B cell (primary cell): Measurements from ENCODE around the gene SETD6. TPM values are rescaled to one million over a fixed set of nuclear protein-coding genes. Genes with fewer than 3 reads are reported as not detected.

Experiments
- ATAC-seq: fragments of 200-7000 bp; cut with Tn5 transposase; one replicate; pipeline ENCODE4 v1.10.0; 2021; ENCODE audit warnings: low read depth, mild to moderate bottlenecking, moderate number of reproducible peaks, moderate library complexity
- CTCF ChIA-PET: fragments of 350-600 bp; sonication (Branson Sonifier 250); formaldehyde crosslinking; loops from one replicate; lab custom pipeline; 2021; ENCODE audit warnings: antibody characterized with exemption, inconsistent platforms; lab: Charles Lee
- POLR2A ChIA-PET: fragments of 350-600 bp; sonication (Branson Sonifier 250); formaldehyde crosslinking; loops from one replicate; lab custom pipeline; 2021; ENCODE audit warnings: antibody characterized with exemption; lab: Charles Lee
- DNase-seq: peaks from one replicate; pipeline ENCODE4 v3.0.0; 2013
- H2AFZ ChIP-seq: 2 replicates; pipeline ENCODE4 v1.6.1; 2012; ENCODE audit warnings: mild to moderate bottlenecking, low read depth, low read length; ENCODE audit not compliant: insufficient read depth, poor library complexity, severe bottlenecking
- H3K27ac ChIP-seq, 2 donors: 1 replicate in 1 of 2; 2 replicates in 1 of 2; pipeline ENCODE4 v1.5.1; 2012 to 2013; ENCODE audit warnings: low read length in 2 of 2, mild to moderate bottlenecking in 2 of 2, moderate library complexity in 1 of 2
- H3K27me3 ChIP-seq, 4 experiments: fragments of 200-600 bp in 1 of 4; sonication (generic) in 1 of 4; replicated peaks in 1 of 4; 1 replicate in 2 of 4; 2 replicates in 2 of 4; pipeline versions ENCODE4 v1.6.1 to v1.7.0; 2013 to 2016; ENCODE audit warnings: low read length in 3 of 4, mild to moderate bottlenecking in 2 of 4, mixed read lengths in 1 of 4, moderate library complexity in 1 of 4; ENCODE audit not compliant: insufficient read depth in 4 of 4, control insufficient read depth in 3 of 4; ENCODE audit errors: control extremely low read depth in 1 of 4
- H3K36me3 ChIP-seq, 2 experiments: replicated peaks in 1 of 2; 1 replicate in 1 of 2; 2 replicates in 1 of 2; pipeline versions ENCODE4 v1.6.1 to v1.7.1; 2013; ENCODE audit warnings: low read length in 1 of 2; ENCODE audit not compliant: insufficient read depth in 2 of 2, control insufficient read depth in 1 of 2; ENCODE audit errors: control extremely low read depth in 1 of 2, extremely low read depth in 1 of 2
- H3K4me1 ChIP-seq, 2 donors: fragments of 200-600 bp in 1 of 2; sonication (generic) in 1 of 2; 1 replicate in 1 of 2; 2 replicates in 1 of 2; pipeline versions ENCODE4 v1.5.1 to v1.6.1; 2013 to 2017; ENCODE audit warnings: low read length in 2 of 2; ENCODE audit not compliant: control insufficient read depth in 2 of 2, insufficient read depth in 2 of 2
- H3K4me2 ChIP-seq: replicated peaks from 2 replicates; pipeline ENCODE3; 2012; ENCODE audit warnings: mild to moderate bottlenecking, low read depth, low read length; ENCODE audit not compliant: poor library complexity, severe bottlenecking
- H3K4me3 ChIP-seq, 5 experiments: fragments of 200-600 bp in 1 of 5; sonication (generic) in 1 of 5; 1 replicate in 3 of 5; 2 replicates in 2 of 5; pipeline versions ENCODE4 v1.5.1 to v1.7.0; 2011 to 2016; ENCODE audit warnings: low read length in 4 of 5, mild to moderate bottlenecking in 4 of 5, low read depth in 2 of 5, control low read depth in 1 of 5, moderate library complexity in 1 of 5; ENCODE audit not compliant: insufficient read depth in 1 of 5; ENCODE audit errors: control extremely low read depth in 1 of 5, extremely low read depth in 1 of 5
- H3K79me2 ChIP-seq: fragments of 200-600 bp; sonication (generic); one replicate; pipeline ENCODE4 v1.6.0; 2016; ENCODE audit warnings: low read length; ENCODE audit not compliant: control insufficient read depth, insufficient read depth
- H3K9ac ChIP-seq: fragments of 200-600 bp; sonication (generic); 2 replicates; pipeline ENCODE4 v1.6.1; 2017; ENCODE audit warnings: mild to moderate bottlenecking, low read length, moderate library complexity
- H3K9me3 ChIP-seq, 3 donors: one replicate each; pipeline versions ENCODE4 v1.6.1 to v1.7.1; 2013; ENCODE audit warnings: low read length in 2 of 3; ENCODE audit not compliant: control insufficient read depth in 2 of 3, insufficient read depth in 1 of 3; ENCODE audit errors: control extremely low read depth in 1 of 3
- H4K20me1 ChIP-seq: 2 replicates; pipeline ENCODE4 v1.6.0; 2012; ENCODE audit warnings: mild to moderate bottlenecking, low read length; ENCODE audit not compliant: insufficient read depth, control insufficient read depth, poor library complexity, severe bottlenecking
- H3K27ac Mint-ChIP-seq: one replicate; pipeline ENCODE4 v1.8.0; 2021; ENCODE audit warnings: mixed read lengths
- H3K27me3 Mint-ChIP-seq: one replicate; pipeline ENCODE4 v1.8.0; 2021; ENCODE audit warnings: mixed read lengths
- H3K4me1 Mint-ChIP-seq: one replicate; pipeline ENCODE4 v1.8.0; 2021; ENCODE audit warnings: mixed read lengths
- H3K4me3 Mint-ChIP-seq: one replicate; pipeline ENCODE4 v1.8.0; 2021; ENCODE audit warnings: mixed read lengths
- H3K9me3 Mint-ChIP-seq: one replicate; pipeline ENCODE4 v1.8.0; 2022; ENCODE audit warnings: mixed read lengths; ENCODE audit not compliant: insufficient read depth
- CTCF ChIP-seq: fragments of 200-600 bp; IDR thresholded peaks from one replicate; pipeline ENCODE4 v1.8.0; 2022; ENCODE audit warnings: antibody characterized with exemption, mild to moderate bottlenecking
- EZH2 ChIP-seq: IDR thresholded peaks from 2 replicates; pipeline ENCODE4 v1.6.1; 2012; ENCODE audit warnings: borderline replicate concordance, low read depth, mild to moderate bottlenecking, moderate library complexity, low read length; ENCODE audit not compliant: insufficient read depth, poor library complexity, severe bottlenecking
- WGBS: methylation state at CpG from one replicate; pipeline ENCODE4 v1.1.5; 2013; ENCODE audit warnings: missing lambda C conversion rate; ENCODE audit not compliant: insufficient coverage; 5-methylcytosine and 5-hydroxymethylcytosine counted together
- intact Hi-C: fragments of 100-400 bp; cut with micrococcal nuclease; formaldehyde crosslinking; loops from one replicate; pipeline ENCODE4 v1.10.0; 2022
- polyA plus RNA-seq: library from polyadenylated mRNA; depleted of rRNA; stranded (reverse); fragments of >200 nt; gene quantifications from 2 replicates; pipeline ENCODE4 v1.2.3, GENCODE V29; 2012
- total RNA-seq, 2 donors: library from RNA; stranded (reverse); fragments of 120-200 nt in 1 of 2; gene quantifications; 1 replicate in 1 of 2; 2 replicates in 1 of 2; pipeline versions ENCODE4 v1.2.3 to v1.2.4, GENCODE V29; 2013 to 2022

SETD6 gene
- total and polyA plus RNA-seq, 2 donors (not counting 1 experiment from before 2014, with no cell fraction given) = 24.2 to 37.4 TPM

- peaks cover 5% of the 10 kb centered on the region for H4K20me1 ChIP-seq
- ChIA-PET CTCF (no interaction called here), POLR2A (no interaction called here)
- no peak overlapping the region for H3K27ac ChIP-seq
- no peaks in the 10 kb centered on the region for H3K9me3 ChIP-seq
- no peak for ATAC-seq
- H2AFZ ChIP-seq = no peak overlapping the region
- DNase-seq = no peak
- H3K9ac ChIP-seq = no peak overlapping the region
- H3K4me2 ChIP-seq = no peak overlapping the region
- H3K79me2 ChIP-seq = peaks cover 3% of the 10 kb centered on the region
- H3K9me3 Mint-ChIP-seq = no peaks in the 10 kb centered on the region
- no peaks in the 10 kb centered on the region for H3K27me3 ChIP-seq
- no peaks in the 10 kb centered on the region for H3K27me3 Mint-ChIP-seq
- no peak overlapping the region for H3K27ac Mint-ChIP-seq
- H3K4me1 ChIP-seq = no peaks in the 10 kb centered on the region
- TF ChIP-seq EZH2 (no peak), CTCF (no peak)
- H3K4me3 ChIP-seq = no peak overlapping the region
- intact Hi-C loops = no loop called here
- no peak overlapping the region for H3K4me3 Mint-ChIP-seq
- 100% methylated on average over 1 of the region's 3 CpGs for WGBS
- peaks cover 34 to 89% of the 10 kb centered on the region in 2 experiments for H3K36me3 ChIP-seq
- H3K4me1 Mint-ChIP-seq = no peaks in the 10 kb centered on the region
Observed at GRCh38 chr16:58532414-58532813, 17.1 kb downstream of the SETD6 start.

DNA sequence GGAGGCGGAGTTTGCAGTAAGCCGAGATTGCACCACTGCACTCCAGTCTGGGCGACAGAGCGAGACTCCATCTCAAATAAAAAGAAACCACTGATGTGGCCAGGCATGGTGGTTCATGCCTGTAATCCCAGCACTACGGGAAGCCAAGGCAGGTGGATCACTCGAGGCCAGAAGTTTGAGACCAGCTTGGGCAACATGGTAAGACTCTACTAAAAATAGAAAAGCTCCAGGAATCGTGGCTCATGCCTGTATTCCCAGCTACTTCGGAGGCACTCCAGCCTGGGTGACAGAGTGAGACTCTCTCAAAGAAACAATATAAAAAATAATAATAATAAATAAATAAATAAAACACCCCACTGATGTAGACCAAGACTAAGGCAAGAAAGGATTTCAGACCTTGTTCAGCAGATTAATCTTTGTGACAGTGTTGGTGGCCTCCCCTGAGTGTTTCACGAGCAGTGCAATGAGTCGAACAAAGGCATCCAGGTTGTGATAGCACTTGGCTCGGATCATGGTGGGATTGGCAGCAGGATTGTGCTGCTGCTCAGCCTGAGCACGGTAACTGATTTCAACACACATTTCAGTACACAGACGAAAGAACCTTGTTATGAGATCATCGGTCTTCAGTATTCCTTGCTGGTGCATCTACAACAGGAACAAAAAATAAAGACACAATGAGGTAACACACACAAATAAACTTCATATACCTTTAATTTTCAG, 18.6 kb downstream of the SETD6 start:
- Histone ChIP-seq H3K4me3 (no peak overlapping the region), H3K36me3 (peaks cover 28 to 89% of the 10 kb centered on the region in 2 experiments), H3K9me3 (no peaks in the 10 kb centered on the region), H3K4me2 (no peak overlapping the region), H3K27ac (no peak overlapping the region), H2AFZ (no peak overlapping the region), H3K9ac (no peak overlapping the region), H3K27me3 (no peaks in the 10 kb centered on the region), H4K20me1 (peaks cover 5% of the 10 kb centered on the region), H3K79me2 (peaks cover 3% of the 10 kb centered on the region), H3K4me1 (no peaks in the 10 kb centered on the region)
- POLR2A ChIA-PET = no interaction called here
- no peaks in the 10 kb centered on the region for H3K4me1 Mint-ChIP-seq
- H3K4me3 Mint-ChIP-seq = no peak overlapping the region
- no peaks in the 10 kb centered on the region for H3K9me3 Mint-ChIP-seq
- intact Hi-C loops = no loop called here
- peak overlapping the region; percentile 22 for H3K27ac Mint-ChIP-seq
- TF ChIP-seq CTCF = no peak
- no peak for TF ChIP-seq EZH2
- WGBS = 100% methylated on average over 9 of the region's 14 CpGs
- ATAC-seq = no peak
- DNase-seq = no peak
- CTCF ChIA-PET = no interaction called here
- H3K27me3 Mint-ChIP-seq = no peaks in the 10 kb centered on the region
